A549 (cell line): Measurements from ENCODE around the gene MUC4. TPM values are rescaled to one million over a fixed set of nuclear protein-coding genes. Genes with fewer than 3 reads are reported as not detected.

ENCODE experiments used
- ATAC-seq, 2 experiments: fragments of 200-7000 bp in 1 of 2; fragments of >200 bp in 1 of 2; cut with Nextera tagmentation in 1 of 2; cut with Tn5 transposase in 1 of 2; 3 replicates each; pipeline versions ENCODE4 v1.8.0 to v1.9.1; 2018 to 2020; ENCODE audit warnings: mild to moderate bottlenecking in 1 of 2, moderate library complexity in 1 of 2
- CTCF ChIA-PET: fragments of 300-600 bp; sonication (Branson Sonifier 250); formaldehyde crosslinking; extraction: SDS; loops from one replicate; lab custom pipeline; 2021; ENCODE audit warnings: antibody characterized with exemption, inconsistent platforms; lab: Yijun Ruan, JAX
- POLR2A ChIA-PET: fragments of 350-600 bp; formaldehyde crosslinking; extraction: SDS; loops from one replicate; lab custom pipeline; 2021; ENCODE audit warnings: antibody characterized with exemption, inconsistent platforms; lab: Yijun Ruan, JAX
- DNase-seq, 2 experiments: peaks; one replicate each; pipeline versions ENCODE4 v3.0.0 to v3.0.0-alpha.2; 2011 to 2016; ENCODE audit warnings: low read depth in 1 of 2, low spot score in 1 of 2
- FAIRE-seq: peaks from 2 replicates; lab custom pipeline; 2011; peaks lifted over from hg19 to GRCh38; lab: Jason Lieb, UNC
- H3K27ac ChIP-seq, 2 experiments: fragments of >200 bp; sonication (Bioruptor Twin); formaldehyde crosslinking; 3 replicates each; pipeline ENCODE4 v1.5.1; 2016 to 2017
- H3K4me1 ChIP-seq: fragments of >200 bp; sonication (Bioruptor Twin); formaldehyde crosslinking; 3 replicates; pipeline ENCODE4 v1.6.1; 2016
- H3K4me2 ChIP-seq: fragments of >200 bp; sonication (Bioruptor Twin); formaldehyde crosslinking; 3 replicates; pipeline ENCODE4 v1.6.1; 2016
- H3K4me3 ChIP-seq: fragments of >200 bp; sonication (Bioruptor Twin); formaldehyde crosslinking; 3 replicates; pipeline ENCODE4 v1.5.1; 2016
- H3K9me3 ChIP-seq: fragments of >200 bp; sonication (Bioruptor Twin); formaldehyde crosslinking; 3 replicates; pipeline ENCODE4 v1.6.1; 2016
- ATOH8 ChIP-seq: fragments of 250-450 bp; sonication (Bioruptor Pico); IDR thresholded peaks from 2 replicates; pipeline ENCODE4 v1.5.0; 2020; ENCODE audit warnings: low read depth, mild to moderate bottlenecking, moderate library complexity
- CEBPB ChIP-seq, 2 experiments: fragments of >200 bp in 1 of 2; sonication (Bioruptor Twin) in 1 of 2; formaldehyde crosslinking in 1 of 2; IDR thresholded peaks; 2 replicates each; pipeline ENCODE4 v1.6.1; 2012 to 2016
- CHD4 ChIP-seq: fragments of 200-600 bp; sonication (generic); IDR thresholded peaks from 2 replicates; pipeline ENCODE4 v1.6.1; 2016; ENCODE audit warnings: antibody characterized with exemption, mild to moderate bottlenecking, borderline replicate concordance
- E2F6 ChIP-seq: IDR thresholded peaks from 2 replicates; pipeline ENCODE4 v1.6.1; 2012; ENCODE audit warnings: low read depth, borderline replicate concordance
- ESRRA ChIP-seq: fragments of 150-350 bp; IDR thresholded peaks from 2 replicates; pipeline ENCODE4 v1.6.1; 2014; ENCODE audit warnings: mild to moderate bottlenecking, low read length, borderline replicate concordance
- HOXA7 ChIP-seq: fragments of 250-450 bp; sonication (Bioruptor Pico); IDR thresholded peaks from 2 replicates; pipeline ENCODE4 v1.5.0; 2020; ENCODE audit warnings: mild to moderate bottlenecking, moderate library complexity
- JUN ChIP-seq, 2 experiments: fragments of >200 bp; sonication (Bioruptor Twin); formaldehyde crosslinking; IDR thresholded peaks; 2 replicates in 1 of 2; 3 replicates in 1 of 2; pipeline ENCODE4 v1.6.1; 2016 to 2017
- KDM1A ChIP-seq: fragments of 200-600 bp; sonication (generic); IDR thresholded peaks from 2 replicates; pipeline ENCODE4 v1.6.1; 2016; ENCODE audit warnings: low read depth, mild to moderate bottlenecking
- MAFK ChIP-seq: fragments of 450-650 bp; IDR thresholded peaks from 2 replicates; pipeline ENCODE4 v1.6.1; 2014; ENCODE audit not compliant: partially characterized antibody
- MAZ ChIP-seq: fragments of 150-350 bp; IDR thresholded peaks from 2 replicates; pipeline ENCODE4 v1.6.1; 2014; ENCODE audit warnings: antibody characterized with exemption, low read depth, low read length, borderline replicate concordance
- NFE2L2 ChIP-seq: fragments of 150-350 bp; conservative IDR thresholded peaks from 2 replicates; pipeline ENCODE4 v1.6.1; 2014; ENCODE audit warnings: low read length
- PBX3 ChIP-seq: IDR thresholded peaks from 2 replicates; pipeline ENCODE4 v1.6.1; 2012
- PHF8 ChIP-seq: fragments of 200-600 bp; sonication (generic); IDR thresholded peaks from 2 replicates; pipeline ENCODE4 v1.6.1; 2016; ENCODE audit warnings: low read depth, mild to moderate bottlenecking, antibody characterized with exemption, moderate library complexity, borderline replicate concordance
- POLR2AphosphoS2 ChIP-seq: conservative IDR thresholded peaks from 2 replicates; pipeline ENCODE4 v1.6.1; 2012; ENCODE audit warnings: low read length, improper control_type of control experiment, inconsistent platforms
- RARB ChIP-seq: fragments of 250-450 bp; sonication (Bioruptor Pico); IDR thresholded peaks from 2 replicates; pipeline ENCODE4 v1.8.0; 2021; ENCODE audit warnings: mild to moderate bottlenecking, moderate library complexity
- RFX5 ChIP-seq: fragments of 450-650 bp; IDR thresholded peaks from 2 replicates; pipeline ENCODE4 v1.7.1; 2014; ENCODE audit warnings: antibody characterized with exemption, mild to moderate bottlenecking, moderate library complexity
- RNF2 ChIP-seq: fragments of 200-600 bp; sonication (generic); IDR thresholded peaks from 2 replicates; pipeline ENCODE4 v1.6.1; 2016; ENCODE audit warnings: low read depth, mild to moderate bottlenecking, antibody characterized with exemption, moderate library complexity, borderline replicate concordance
- SMC3 ChIP-seq: fragments of >200 bp; sonication (Bioruptor Twin); formaldehyde crosslinking; IDR thresholded peaks from 3 replicates; pipeline ENCODE4 v1.6.1; 2018; ENCODE audit warnings: inconsistent platforms
- SREBF2 ChIP-seq: fragments of 450-650 bp; IDR thresholded peaks from 2 replicates; pipeline ENCODE4 v1.6.1; 2014; ENCODE audit warnings: mild to moderate bottlenecking, moderate library complexity
- ZSCAN20 ChIP-seq: fragments of 250-450 bp; sonication (Bioruptor Pico); IDR thresholded peaks from 2 replicates; pipeline ENCODE4 v1.8.0; 2022; ENCODE audit warnings: mild to moderate bottlenecking, moderate library complexity
- WGBS: methylation state at CpG from one replicate; pipeline ENCODE4 v1.1.6; 2017; ENCODE audit errors: missing lambda C conversion rate; 5-methylcytosine and 5-hydroxymethylcytosine counted together
- polyA plus RNA-seq, 4 experiments: library from polyadenylated mRNA; depleted of rRNA in 3 of 4; stranded (reverse); fragments of >200 nt; fragmentation: RNase III in 1 of 4; extraction: RNeasy Plus Mini Kit Qiagen cat#74134 plus additional on column Dnase treatment in 1 of 4; gene quantifications; 2 replicates in 3 of 4; 3 replicates in 1 of 4; pipeline ENCODE4 v1.2.3, GENCODE V29; 2011 to 2017
- TF ChIP-seq, protein P1 (sequence below): fragments of >200 bp; sonication (Bioruptor Twin); formaldehyde crosslinking; IDR thresholded peaks from 3 replicates; pipeline ENCODE4 v1.6.1; 2016
- TF ChIP-seq, protein P2 (sequence below): fragments of 250-450 bp; sonication (Bioruptor Pico); IDR thresholded peaks from 2 replicates; pipeline ENCODE4 v1.5.0; 2021; ENCODE audit warnings: mild to moderate bottlenecking, moderate library complexity, borderline replicate concordance
- TF ChIP-seq, protein P3 (sequence below): fragments of 200-600 bp; sonication (generic); IDR thresholded peaks from 2 replicates; pipeline ENCODE4 v1.6.1; 2016; ENCODE audit warnings: antibody characterized with exemption, mild to moderate bottlenecking, moderate library complexity

Gene MUC4
- polyA plus RNA-seq, 2 of the 4 experiments (the other 2 are of a cell fraction): 0.04 TPM; not detected in 1

DNA sequence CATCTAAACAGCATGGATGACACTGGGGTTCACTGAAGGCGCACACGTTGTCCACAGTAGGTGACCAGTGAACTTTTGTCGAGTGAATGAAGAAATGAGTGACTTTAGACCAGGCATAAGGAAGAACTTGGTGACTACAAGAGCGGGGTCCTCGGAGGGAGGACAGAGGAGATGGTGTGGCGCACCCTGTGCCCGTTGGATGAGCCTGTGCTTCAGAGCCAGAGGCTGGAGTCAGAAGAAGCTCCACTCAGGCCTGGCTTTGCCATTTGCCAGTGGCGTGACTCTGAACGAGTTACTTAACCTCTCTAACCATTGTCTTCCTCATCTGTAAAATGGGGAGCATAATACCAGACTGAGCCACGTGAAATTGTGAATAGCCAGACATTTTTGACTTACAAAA is 42.2 kb downstream of the MUC4 start:
- FAIRE-seq: no peak
- CTCF ChIA-PET: no interaction called here

DNA sequence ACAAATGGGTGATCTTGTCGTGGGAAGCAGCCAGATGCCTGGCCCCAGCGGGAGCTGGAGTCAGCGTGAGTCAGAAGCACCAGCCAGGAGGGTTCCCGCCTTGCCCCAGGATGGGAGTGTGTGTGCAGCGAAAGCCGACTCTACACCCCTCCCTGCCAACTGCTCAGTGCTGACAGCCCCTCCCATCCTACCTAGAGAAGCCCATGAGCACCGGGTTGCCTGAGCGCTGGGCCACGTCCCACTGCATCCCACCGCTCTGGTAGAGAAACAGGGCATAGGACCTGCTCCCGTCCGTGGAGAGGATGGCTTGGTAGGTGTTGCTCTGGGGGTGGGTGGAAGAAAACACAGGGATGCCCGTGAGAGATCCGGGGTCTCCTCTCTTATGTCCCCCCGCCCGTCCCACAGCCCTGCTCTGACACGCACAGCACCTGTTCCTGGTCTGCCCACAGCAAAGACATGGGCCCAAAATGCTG is 42.9 kb downstream of the MUC4 start:
- 61% methylated on average over 15 of the region's 17 CpGs for WGBS
- Histone ChIP-seq H3K4me1 (no peaks in the 10 kb centered on the region), H3K9me3 (no peaks in the 10 kb centered on the region), H3K4me2 (no peak overlapping the region), H3K27ac (no peak overlapping the region), H3K4me3 (no peak overlapping the region)
- FAIRE-seq (no peak), ATAC-seq (no peak; a peak in 2 of 6 replicates), DNase-seq (no peak)
- CTCF ChIA-PET: no interaction called here
- POLR2A ChIA-PET: no interaction called here
- TF ChIP-seq RNF2 (no peak), RARB (no peak), RFX5 (no peak), ESRRA (no peak), ZSCAN20 (CRISPR knock-in tag) (no peak), SMC3 (no peak)
- TF ChIP-seq, protein P1, sequence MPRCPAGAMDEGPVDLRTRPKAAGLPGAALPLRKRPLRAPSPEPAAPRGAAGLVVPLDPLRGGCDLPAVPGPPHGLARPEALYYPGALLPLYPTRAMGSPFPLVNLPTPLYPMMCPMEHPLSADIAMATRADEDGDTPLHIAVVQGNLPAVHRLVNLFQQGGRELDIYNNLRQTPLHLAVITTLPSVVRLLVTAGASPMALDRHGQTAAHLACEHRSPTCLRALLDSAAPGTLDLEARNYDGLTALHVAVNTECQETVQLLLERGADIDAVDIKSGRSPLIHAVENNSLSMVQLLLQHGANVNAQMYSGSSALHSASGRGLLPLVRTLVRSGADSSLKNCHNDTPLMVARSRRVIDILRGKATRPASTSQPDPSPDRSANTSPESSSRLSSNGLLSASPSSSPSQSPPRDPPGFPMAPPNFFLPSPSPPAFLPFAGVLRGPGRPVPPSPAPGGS: no peak

More for the DNA sequence above, 42.2 kb downstream of the MUC4 start:
- DNase-seq: no peak
- Histone ChIP-seq H3K27ac (no peak overlapping the region), H3K4me2 (no peak overlapping the region), H3K4me1 (no peaks in the 10 kb centered on the region), H3K4me3 (no peak overlapping the region), H3K9me3 (no peaks in the 10 kb centered on the region)
- POLR2A ChIA-PET: no interaction called here
- TF ChIP-seq NFE2L2 (no peak), POLR2AphosphoS2 (no peak), SREBF2 (no peak), MAZ (no peak), E2F6 (no peak), HOXA7 (CRISPR knock-in tag) (no peak), PHF8 (no peak), MAFK (no peak), CHD4 (no peak), ATOH8 (CRISPR knock-in tag) (no peak), KDM1A (no peak), CEBPB (IDR thresholded peaks at IDR 0.05) (no peak), JUN (IDR thresholded peaks at IDR 0.05) (no peak), SMC3 (no peak), PBX3 (no peak)
- TF ChIP-seq, protein P2, sequence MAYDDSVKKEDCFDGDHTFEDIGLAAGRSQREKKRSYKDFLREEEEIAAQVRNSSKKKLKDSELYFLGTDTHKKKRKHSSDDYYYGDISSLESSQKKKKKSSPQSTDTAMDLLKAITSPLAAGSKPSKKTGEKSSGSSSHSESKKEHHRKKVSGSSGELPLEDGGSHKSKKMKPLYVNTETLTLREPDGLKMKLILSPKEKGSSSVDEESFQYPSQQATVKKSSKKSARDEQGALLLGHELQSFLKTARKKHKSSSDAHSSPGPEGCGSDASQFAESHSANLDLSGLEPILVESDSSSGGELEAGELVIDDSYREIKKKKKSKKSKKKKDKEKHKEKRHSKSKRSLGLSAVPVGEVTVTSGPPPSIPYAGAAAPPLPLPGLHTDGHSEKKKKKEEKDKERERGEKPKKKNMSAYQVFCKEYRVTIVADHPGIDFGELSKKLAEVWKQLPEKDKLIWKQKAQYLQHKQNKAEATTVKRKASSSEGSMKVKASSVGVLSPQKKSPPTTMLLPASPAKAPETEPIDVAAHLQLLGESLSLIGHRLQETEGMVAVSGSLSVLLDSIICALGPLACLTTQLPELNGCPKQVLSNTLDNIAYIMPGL: no peak
- TF ChIP-seq, protein P3, sequence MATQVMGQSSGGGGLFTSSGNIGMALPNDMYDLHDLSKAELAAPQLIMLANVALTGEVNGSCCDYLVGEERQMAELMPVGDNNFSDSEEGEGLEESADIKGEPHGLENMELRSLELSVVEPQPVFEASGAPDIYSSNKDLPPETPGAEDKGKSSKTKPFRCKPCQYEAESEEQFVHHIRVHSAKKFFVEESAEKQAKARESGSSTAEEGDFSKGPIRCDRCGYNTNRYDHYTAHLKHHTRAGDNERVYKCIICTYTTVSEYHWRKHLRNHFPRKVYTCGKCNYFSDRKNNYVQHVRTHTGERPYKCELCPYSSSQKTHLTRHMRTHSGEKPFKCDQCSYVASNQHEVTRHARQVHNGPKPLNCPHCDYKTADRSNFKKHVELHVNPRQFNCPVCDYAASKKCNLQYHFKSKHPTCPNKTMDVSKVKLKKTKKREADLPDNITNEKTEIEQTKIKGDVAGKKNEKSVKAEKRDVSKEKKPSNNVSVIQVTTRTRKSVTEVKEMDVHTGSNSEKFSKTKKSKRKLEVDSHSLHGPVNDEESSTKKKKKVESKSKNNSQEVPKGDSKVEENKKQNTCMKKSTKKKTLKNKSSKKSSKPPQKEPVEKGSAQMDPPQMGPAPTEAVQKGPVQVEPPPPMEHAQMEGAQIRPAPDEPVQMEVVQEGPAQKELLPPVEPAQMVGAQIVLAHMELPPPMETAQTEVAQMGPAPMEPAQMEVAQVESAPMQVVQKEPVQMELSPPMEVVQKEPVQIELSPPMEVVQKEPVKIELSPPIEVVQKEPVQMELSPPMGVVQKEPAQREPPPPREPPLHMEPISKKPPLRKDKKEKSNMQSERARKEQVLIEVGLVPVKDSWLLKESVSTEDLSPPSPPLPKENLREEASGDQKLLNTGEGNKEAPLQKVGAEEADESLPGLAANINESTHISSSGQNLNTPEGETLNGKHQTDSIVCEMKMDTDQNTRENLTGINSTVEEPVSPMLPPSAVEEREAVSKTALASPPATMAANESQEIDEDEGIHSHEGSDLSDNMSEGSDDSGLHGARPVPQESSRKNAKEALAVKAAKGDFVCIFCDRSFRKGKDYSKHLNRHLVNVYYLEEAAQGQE: no peak
- no peak for ATAC-seq
- WGBS: 67% methylated on average over 10 of the region's 10 CpGs
